Measurements from ENCODE around the gene AKAP10.
"Not testable (repeated sequence)": the region's sequence is repeated elsewhere in the genome, so short reads cannot be mapped to it uniquely, and the experiment has no call there.

Gene AKAP10

GRCh38 chr17:19992803-19993713 is 15.4 kb upstream of the AKAP10 start:
- Mint-ChIP-seq H3K27ac (no peak overlapping the region), H3K36me3 (no peaks in the 10 kb centered on the region), H3K4me1 (peaks cover 7% of the 10 kb centered on the region), H3K9me3 (no peaks in the 10 kb centered on the region), H3K4me3 (peak overlapping the region; percentile 5)
- ATAC-seq, result peak; percentile 97
- peak; percentile 51 to 81 for DNase-seq (ENCODE audit: low spot score in 2 of 2)

GRCh38 chr17:19991252-19991885 is 13.7 kb upstream of the AKAP10 start:
- H3K4me3 Mint-ChIP-seq, result no peak overlapping the region
- H3K36me3 Mint-ChIP-seq, result no peaks in the 10 kb centered on the region
- DNase-seq (ENCODE audit: low spot score in 2 of 2) (no peak), ATAC-seq (no peak)
- H3K4me1 Mint-ChIP-seq, result peaks cover 7% of the 10 kb centered on the region
- H3K27ac Mint-ChIP-seq, result no peak overlapping the region
- no peaks in the 10 kb centered on the region for H3K9me3 Mint-ChIP-seq

- DNase-seq (ENCODE audit: low spot score in 2 of 2), result no peak
- H3K36me3 Mint-ChIP-seq, result no peaks in the 10 kb centered on the region
- no peak for ATAC-seq
- no peak overlapping the region for H3K4me3 Mint-ChIP-seq
- H3K4me1 Mint-ChIP-seq, result no peaks in the 10 kb centered on the region
- no peak overlapping the region for H3K27ac Mint-ChIP-seq
- H3K9me3 Mint-ChIP-seq, result no peaks in the 10 kb centered on the region
These were observed 10.3 kb upstream of the AKAP10 start for GRCh38 chr17:19987897-19988296.

GRCh38 chr17:19986941-19987861 is 9.6 kb upstream of the AKAP10 start:
- H3K4me1 Mint-ChIP-seq, result peaks cover 2% of the 10 kb centered on the region
- H3K9me3 Mint-ChIP-seq, result no peaks in the 10 kb centered on the region
- no peak overlapping the region for H3K4me3 Mint-ChIP-seq
- no peak for ATAC-seq
- no peak overlapping the region for H3K27ac Mint-ChIP-seq
- H3K36me3 Mint-ChIP-seq, result no peaks in the 10 kb centered on the region
- no peak for DNase-seq (ENCODE audit: low spot score in 2 of 2)

- ATAC-seq, result no peak
- DNase-seq (ENCODE audit: low spot score in 2 of 2), result no peak
- Mint-ChIP-seq H3K27ac (no peak overlapping the region), H3K36me3 (peaks cover 11% of the 10 kb centered on the region), H3K4me1 (peaks cover 21% of the 10 kb centered on the region), H3K4me3 (no peak overlapping the region), H3K9me3 (no peaks in the 10 kb centered on the region)
These were observed 2.5 kb upstream of the AKAP10 start for GRCh38 chr17:19979917-19980770.

- Mint-ChIP-seq H3K27ac (peak overlapping the region; percentile 96), H3K36me3 (peaks cover 24% of the 10 kb centered on the region), H3K4me1 (peaks cover 30% of the 10 kb centered on the region), H3K4me3 (peak overlapping the region; percentile 96), H3K9me3 (no peaks in the 10 kb centered on the region)
- ATAC-seq, result no peak
- DNase-seq (ENCODE audit: low spot score in 2 of 2), result no peak
These were observed 1.2 kb upstream of the AKAP10 start for GRCh38 chr17:19978805-19979211.

GRCh38 chr17:19978209-19978802 is 678 bp upstream of the AKAP10 start:
- ATAC-seq (no peak), DNase-seq (ENCODE audit: low spot score in 2 of 2) (no peak)
- Mint-ChIP-seq H3K4me1 (peaks cover 35% of the 10 kb centered on the region), H3K27ac (peak overlapping the region; percentile 96), H3K9me3 (no peaks in the 10 kb centered on the region), H3K4me3 (peak overlapping the region; percentile 96), H3K36me3 (peaks cover 29% of the 10 kb centered on the region)

- ATAC-seq (no peak), DNase-seq (ENCODE audit: low spot score in 2 of 2) (no peak)
- H3K4me1 Mint-ChIP-seq, result peaks cover 29% of the 10 kb centered on the region
- H3K27ac Mint-ChIP-seq, result peak overlapping the region; percentile 36
- peaks cover 53% of the 10 kb centered on the region for H3K36me3 Mint-ChIP-seq
- H3K4me3 Mint-ChIP-seq, result peak overlapping the region; percentile 96
- no peaks in the 10 kb centered on the region for H3K9me3 Mint-ChIP-seq
These were observed 2.0 kb downstream of the AKAP10 start for GRCh38 chr17:19975601-19976000.

GRCh38 chr17:19973156-19973555 is 4.5 kb downstream of the AKAP10 start:
- no peaks in the 10 kb centered on the region for H3K9me3 Mint-ChIP-seq
- no peak overlapping the region for H3K4me3 Mint-ChIP-seq
- ATAC-seq, result no peak
- H3K27ac Mint-ChIP-seq, result no peak overlapping the region
- no peak for DNase-seq (ENCODE audit: low spot score in 2 of 2)
- peaks cover 77% of the 10 kb centered on the region for H3K36me3 Mint-ChIP-seq
- peaks cover 32% of the 10 kb centered on the region for H3K4me1 Mint-ChIP-seq

GRCh38 chr17:19962954-19963353 is 14.7 kb downstream of the AKAP10 start:
- H3K9me3 Mint-ChIP-seq; DNase-seq (ENCODE audit: low spot score in 2 of 2); ATAC-seq; H3K4me3 Mint-ChIP-seq; H3K27ac Mint-ChIP-seq: not testable (repeated sequence)
- Mint-ChIP-seq H3K4me1 (peaks cover 19% of the 10 kb centered on the region), H3K36me3 (peaks cover 99% of the 10 kb centered on the region)

GRCh38 chr17:19958023-19958422 is 19.6 kb downstream of the AKAP10 start:
- DNase-seq (ENCODE audit: low spot score in 2 of 2), result no peak
- Mint-ChIP-seq H3K4me3 (no peak overlapping the region), H3K4me1 (peaks cover 23% of the 10 kb centered on the region), H3K36me3 (peaks cover 100% of the 10 kb centered on the region), H3K9me3 (no peaks in the 10 kb centered on the region), H3K27ac (no peak overlapping the region)
- no peak for ATAC-seq

GRCh38 chr17:19955099-19955498 is 22.5 kb downstream of the AKAP10 start:
- ATAC-seq (no peak), DNase-seq (ENCODE audit: low spot score in 2 of 2) (no peak)
- Mint-ChIP-seq H3K9me3 (no peaks in the 10 kb centered on the region), H3K36me3 (peaks cover 89% of the 10 kb centered on the region), H3K4me3 (no peak overlapping the region), H3K4me1 (peaks cover 30% of the 10 kb centered on the region), H3K27ac (no peak overlapping the region)

- not testable (repeated sequence) for H3K4me3 Mint-ChIP-seq
- H3K36me3 Mint-ChIP-seq, result peaks cover 89% of the 10 kb centered on the region
These were observed 26.2 kb downstream of the AKAP10 start for GRCh38 chr17:19951411-19951810.

GRCh38 chr17:19950624-19951195 is 26.9 kb downstream of the AKAP10 start:
- not testable (repeated sequence) for DNase-seq (ENCODE audit: low spot score in 2 of 2); H3K4me3 Mint-ChIP-seq; H3K9me3 Mint-ChIP-seq; ATAC-seq; H3K27ac Mint-ChIP-seq
- Mint-ChIP-seq H3K4me1 (peaks cover 42% of the 10 kb centered on the region), H3K36me3 (peaks cover 89% of the 10 kb centered on the region)

More at GRCh38 chr17:19951411-19951810, 26.2 kb downstream of the AKAP10 start:
- not testable (repeated sequence) for H3K27ac Mint-ChIP-seq; DNase-seq (ENCODE audit: low spot score in 2 of 2); H3K9me3 Mint-ChIP-seq; ATAC-seq
- H3K4me1 Mint-ChIP-seq, result peaks cover 46% of the 10 kb centered on the region
